ENCODE results near the gene CCDC80. TPM values are rescaled to one million over a fixed set of nuclear protein-coding genes. Genes with fewer than 3 reads are reported as not detected.

The CCDC80 gene
- total RNA-seq, 1 experiment from 2014 or later, result 19.4 TPM

GRCh38 chr3:112632596-112632995, 8.3 kb downstream of the CCDC80 start:
- peaks cover 13% of the 10 kb centered on the region for H3K4me1 Mint-ChIP-seq (ENCODE audit: insufficient read depth, unreplicated experiment)
- BruUV-seq (replicated peaks), result no TSS peak
- POLR2A ChIA-PET, result interaction anchor here (1.4 kb wide), 1 partner anchor 13 kb away, joined by 4 read pairs; no protein-coding TSS in a partner anchor
- no peak overlapping the region for H3K4me3 Mint-ChIP-seq (ENCODE audit: unreplicated experiment)
- H3K27me3 Mint-ChIP-seq (ENCODE audit: insufficient read depth, unreplicated experiment), result no peaks in the 10 kb centered on the region
- H3K9me3 Mint-ChIP-seq (ENCODE audit: unreplicated experiment), result no peaks in the 10 kb centered on the region
- no peak for DNase-seq (ENCODE audit: unreplicated experiment)
- intact Hi-C loops (cut with micrococcal nuclease), result no loop called here
- no peaks in the 10 kb centered on the region for H3K36me3 Mint-ChIP-seq (ENCODE audit: insufficient read depth, unreplicated experiment)
- TF ChIP-seq, protein P1, sequence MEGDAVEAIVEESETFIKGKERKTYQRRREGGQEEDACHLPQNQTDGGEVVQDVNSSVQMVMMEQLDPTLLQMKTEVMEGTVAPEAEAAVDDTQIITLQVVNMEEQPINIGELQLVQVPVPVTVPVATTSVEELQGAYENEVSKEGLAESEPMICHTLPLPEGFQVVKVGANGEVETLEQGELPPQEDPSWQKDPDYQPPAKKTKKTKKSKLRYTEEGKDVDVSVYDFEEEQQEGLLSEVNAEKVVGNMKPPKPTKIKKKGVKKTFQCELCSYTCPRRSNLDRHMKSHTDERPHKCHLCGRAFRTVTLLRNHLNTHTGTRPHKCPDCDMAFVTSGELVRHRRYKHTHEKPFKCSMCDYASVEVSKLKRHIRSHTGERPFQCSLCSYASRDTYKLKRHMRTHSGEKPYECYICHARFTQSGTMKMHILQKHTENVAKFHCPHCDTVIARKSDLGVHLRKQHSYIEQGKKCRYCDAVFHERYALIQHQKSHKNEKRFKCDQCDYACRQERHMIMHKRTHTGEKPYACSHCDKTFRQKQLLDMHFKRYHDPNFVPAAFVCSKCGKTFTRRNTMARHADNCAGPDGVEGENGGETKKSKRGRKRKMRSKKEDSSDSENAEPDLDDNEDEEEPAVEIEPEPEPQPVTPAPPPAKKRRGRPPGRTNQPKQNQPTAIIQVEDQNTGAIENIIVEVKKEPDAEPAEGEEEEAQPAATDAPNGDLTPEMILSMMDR (IDR thresholded peaks at IDR 0.05; ENCODE audit: unreplicated experiment), result no peak
- H3K27ac Mint-ChIP-seq (ENCODE audit: low read depth, unreplicated experiment), result no peak overlapping the region
- CTCF ChIA-PET, result interaction anchor here (1.3 to 3.6 kb wide), 2 partner anchors 10 to 50 kb away, joined by 3 to 20 read pairs; no protein-coding TSS in a partner anchor

DNA sequence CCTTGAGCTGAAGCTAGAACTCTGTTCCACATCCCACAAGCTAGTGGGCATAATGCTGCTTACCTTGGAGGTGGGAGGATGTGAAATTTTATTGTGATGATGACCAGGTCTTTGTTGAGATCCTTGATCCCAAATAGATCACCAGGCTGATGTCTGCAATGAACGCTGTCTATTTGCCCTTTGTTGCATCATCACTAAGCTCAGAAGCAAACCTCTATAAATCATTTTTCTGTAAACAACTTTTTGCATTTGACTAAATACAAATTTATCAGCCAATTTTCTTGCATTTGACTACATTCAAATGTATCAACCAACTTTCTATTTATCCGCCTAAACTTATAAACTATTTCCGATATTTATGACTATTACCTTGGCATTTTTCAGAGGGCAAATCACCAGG, 9.7 kb downstream of the CCDC80 start:
- intact Hi-C loops (cut with micrococcal nuclease), result no loop called here
- Mint-ChIP-seq H3K9me3 (ENCODE audit: unreplicated experiment) (no peaks in the 10 kb centered on the region), H3K27me3 (ENCODE audit: insufficient read depth, unreplicated experiment) (no peaks in the 10 kb centered on the region), H3K4me1 (ENCODE audit: insufficient read depth, unreplicated experiment) (peaks cover 7% of the 10 kb centered on the region), H3K4me3 (ENCODE audit: unreplicated experiment) (no peak overlapping the region), H3K27ac (ENCODE audit: low read depth, unreplicated experiment) (no peak overlapping the region), H3K36me3 (ENCODE audit: insufficient read depth, unreplicated experiment) (no peaks in the 10 kb centered on the region)
- DNase-seq (ENCODE audit: unreplicated experiment), result no peak
- ChIA-PET POLR2A (interaction anchor here (0.5 to 1.1 kb wide), 2 partner anchors 10 to 143 kb away, joined by 3 read pairs; no protein-coding TSS in a partner anchor), CTCF (interaction anchor here (0.9 kb wide), 1 partner anchor 49 kb away, joined by 4 read pairs; no protein-coding TSS in a partner anchor)
- TF ChIP-seq, protein P1 (IDR thresholded peaks at IDR 0.05; ENCODE audit: unreplicated experiment), result no peak
- BruUV-seq (replicated peaks), result no TSS peak

DNA sequence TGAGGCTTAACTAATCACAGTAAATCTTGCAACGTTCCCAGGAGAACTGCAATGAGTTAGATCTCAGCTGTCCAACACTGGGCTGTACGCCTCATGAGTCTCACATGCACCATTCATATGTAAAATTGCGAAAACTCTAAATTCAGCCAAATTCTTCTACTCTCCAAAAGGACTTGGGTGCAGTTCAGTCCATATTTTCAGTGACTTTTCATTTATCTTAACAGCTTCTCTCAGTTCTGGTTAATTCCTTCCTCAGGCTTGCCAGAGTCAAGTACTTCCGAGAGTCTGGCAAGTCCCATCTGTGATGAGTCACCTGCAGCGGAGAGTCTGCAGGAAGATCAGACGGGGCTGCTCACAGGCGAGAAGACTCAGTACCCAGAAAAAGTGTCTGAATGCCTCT, 11.5 kb downstream of the CCDC80 start:
- DNase-seq (ENCODE audit: unreplicated experiment), result peak; percentile 79
- ChIA-PET CTCF (interaction anchor here (0.6 to 3.1 kb wide), 6 partner anchors 13 to 723 kb away, joined by 3 to 20 read pairs (median 3); no protein-coding TSS in a partner anchor), POLR2A (interaction anchor here (0.9 to 1.6 kb wide), 3 partner anchors 12 to 47 kb away, joined by 3 to 8 read pairs (median 4); no protein-coding TSS in a partner anchor)
- Mint-ChIP-seq H3K9me3 (ENCODE audit: unreplicated experiment) (no peaks in the 10 kb centered on the region), H3K4me1 (ENCODE audit: insufficient read depth, unreplicated experiment) (peaks cover 13% of the 10 kb centered on the region), H3K27me3 (ENCODE audit: insufficient read depth, unreplicated experiment) (no peaks in the 10 kb centered on the region), H3K36me3 (ENCODE audit: insufficient read depth, unreplicated experiment) (no peaks in the 10 kb centered on the region), H3K4me3 (ENCODE audit: unreplicated experiment) (peak overlapping the region; percentile 29), H3K27ac (ENCODE audit: low read depth, unreplicated experiment) (peak overlapping the region; percentile 6)
- intact Hi-C loops (cut with micrococcal nuclease), result no loop called here
- TF ChIP-seq, protein P1 (IDR thresholded peaks at IDR 0.05; ENCODE audit: unreplicated experiment), result no peak
- no TSS peak for BruUV-seq (replicated peaks)

- Mint-ChIP-seq H3K27me3 (ENCODE audit: insufficient read depth, unreplicated experiment) (no peaks in the 10 kb centered on the region), H3K36me3 (ENCODE audit: insufficient read depth, unreplicated experiment) (no peaks in the 10 kb centered on the region), H3K27ac (ENCODE audit: low read depth, unreplicated experiment) (no peak overlapping the region), H3K9me3 (ENCODE audit: unreplicated experiment) (no peaks in the 10 kb centered on the region), H3K4me3 (ENCODE audit: unreplicated experiment) (no peak overlapping the region), H3K4me1 (ENCODE audit: insufficient read depth, unreplicated experiment) (peaks cover 8% of the 10 kb centered on the region)
- DNase-seq (ENCODE audit: unreplicated experiment), result no peak
- ChIA-PET POLR2A (interaction anchor here (0.6 kb wide), 1 partner anchor 14 kb away, joined by 3 read pairs; no protein-coding TSS in a partner anchor), CTCF (interaction anchor here (0.6 to 3.1 kb wide), 8 partner anchors 10 to 351 kb away, joined by 3 to 20 read pairs (median 4); no protein-coding TSS in a partner anchor)
- intact Hi-C loops (cut with micrococcal nuclease), result no loop called here
- TF ChIP-seq, protein P1 (IDR thresholded peaks at IDR 0.05; ENCODE audit: unreplicated experiment), result no peak
- no TSS peak for BruUV-seq (replicated peaks)
These were observed 12.9 kb downstream of the CCDC80 start for GRCh38 chr3:112627919-112628466.
